ENCODE data around the gene CASQ1. TPM values are rescaled to one million over a fixed set of nuclear protein-coding genes. Genes with fewer than 3 reads are reported as not detected.

Gene CASQ1
- total and polyA plus RNA-seq, 9 of the 15 experiments (the other 6 are each of a cell fraction or from before 2014, with no cell fraction given), result not detected

DNA sequence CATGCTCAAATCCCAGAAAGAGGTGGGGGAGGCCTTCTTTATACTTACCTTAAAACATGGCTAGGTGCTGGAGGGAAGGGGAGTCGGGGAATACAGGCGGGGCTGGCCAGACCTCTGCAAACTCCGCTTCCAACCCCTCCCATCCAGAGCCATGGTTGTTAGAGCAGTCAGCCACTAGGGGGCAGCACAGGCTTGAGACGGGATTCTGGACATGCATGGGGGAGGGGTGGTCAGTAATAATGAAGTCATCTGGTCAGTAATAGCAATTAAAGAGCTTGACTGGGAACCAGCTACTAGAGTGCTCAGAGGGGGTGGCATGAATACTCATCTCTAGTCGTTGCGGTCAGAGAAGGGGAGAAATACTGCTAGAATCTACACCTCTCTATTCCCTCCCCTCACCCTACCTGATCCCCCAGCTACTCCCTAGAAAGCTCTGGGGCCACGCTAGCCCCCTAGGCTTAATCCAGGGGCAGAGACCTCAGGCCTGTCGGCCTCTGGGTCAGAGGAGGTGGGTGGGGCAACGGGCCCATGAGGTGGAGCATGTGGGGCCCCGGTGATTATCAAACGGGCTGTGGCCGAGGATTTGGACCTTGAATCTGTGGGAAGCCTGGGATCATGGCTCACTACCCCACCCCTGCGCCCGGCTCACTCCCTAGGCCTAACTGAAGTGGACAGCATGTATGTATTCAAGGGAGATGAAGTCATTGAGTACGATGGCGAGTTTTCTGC lies 2.9 kb downstream of the CASQ1 start (continued):
- TF ChIP-seq, protein P1, sequence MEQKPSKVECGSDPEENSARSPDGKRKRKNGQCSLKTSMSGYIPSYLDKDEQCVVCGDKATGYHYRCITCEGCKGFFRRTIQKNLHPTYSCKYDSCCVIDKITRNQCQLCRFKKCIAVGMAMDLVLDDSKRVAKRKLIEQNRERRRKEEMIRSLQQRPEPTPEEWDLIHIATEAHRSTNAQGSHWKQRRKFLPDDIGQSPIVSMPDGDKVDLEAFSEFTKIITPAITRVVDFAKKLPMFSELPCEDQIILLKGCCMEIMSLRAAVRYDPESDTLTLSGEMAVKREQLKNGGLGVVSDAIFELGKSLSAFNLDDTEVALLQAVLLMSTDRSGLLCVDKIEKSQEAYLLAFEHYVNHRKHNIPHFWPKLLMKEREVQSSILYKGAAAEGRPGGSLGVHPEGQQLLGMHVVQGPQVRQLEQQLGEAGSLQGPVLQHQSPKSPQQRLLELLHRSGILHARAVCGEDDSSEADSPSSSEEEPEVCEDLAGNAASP (IDR thresholded peaks at IDR 0.05), result no peak
- TF ChIP-seq ZNF274 (IDR thresholded peaks at IDR 0.05; ENCODE audit: borderline replicate concordance, low read depth, low read length) (no peak), XRCC5 (IDR thresholded peaks at IDR 0.05; ENCODE audit: low read depth, low read length) (peak; percentile 80; the same call in 1 of the 2 replicates), RAD51 (IDR thresholded peaks at IDR 0.05; ENCODE audit: borderline replicate concordance, low read depth) (no peak), XRCC4 (IDR thresholded peaks at IDR 0.05; ENCODE audit: extremely low read depth, insufficient read depth, insufficient read length) (no peak), FOXM1 (IDR thresholded peaks at IDR 0.05; ENCODE audit: low read depth) (no peak), FOXM1 (CRISPR knock-in tag; IDR thresholded peaks at IDR 0.05; ENCODE audit: low read depth) (no peak)
- TF ChIP-seq, protein P2, sequence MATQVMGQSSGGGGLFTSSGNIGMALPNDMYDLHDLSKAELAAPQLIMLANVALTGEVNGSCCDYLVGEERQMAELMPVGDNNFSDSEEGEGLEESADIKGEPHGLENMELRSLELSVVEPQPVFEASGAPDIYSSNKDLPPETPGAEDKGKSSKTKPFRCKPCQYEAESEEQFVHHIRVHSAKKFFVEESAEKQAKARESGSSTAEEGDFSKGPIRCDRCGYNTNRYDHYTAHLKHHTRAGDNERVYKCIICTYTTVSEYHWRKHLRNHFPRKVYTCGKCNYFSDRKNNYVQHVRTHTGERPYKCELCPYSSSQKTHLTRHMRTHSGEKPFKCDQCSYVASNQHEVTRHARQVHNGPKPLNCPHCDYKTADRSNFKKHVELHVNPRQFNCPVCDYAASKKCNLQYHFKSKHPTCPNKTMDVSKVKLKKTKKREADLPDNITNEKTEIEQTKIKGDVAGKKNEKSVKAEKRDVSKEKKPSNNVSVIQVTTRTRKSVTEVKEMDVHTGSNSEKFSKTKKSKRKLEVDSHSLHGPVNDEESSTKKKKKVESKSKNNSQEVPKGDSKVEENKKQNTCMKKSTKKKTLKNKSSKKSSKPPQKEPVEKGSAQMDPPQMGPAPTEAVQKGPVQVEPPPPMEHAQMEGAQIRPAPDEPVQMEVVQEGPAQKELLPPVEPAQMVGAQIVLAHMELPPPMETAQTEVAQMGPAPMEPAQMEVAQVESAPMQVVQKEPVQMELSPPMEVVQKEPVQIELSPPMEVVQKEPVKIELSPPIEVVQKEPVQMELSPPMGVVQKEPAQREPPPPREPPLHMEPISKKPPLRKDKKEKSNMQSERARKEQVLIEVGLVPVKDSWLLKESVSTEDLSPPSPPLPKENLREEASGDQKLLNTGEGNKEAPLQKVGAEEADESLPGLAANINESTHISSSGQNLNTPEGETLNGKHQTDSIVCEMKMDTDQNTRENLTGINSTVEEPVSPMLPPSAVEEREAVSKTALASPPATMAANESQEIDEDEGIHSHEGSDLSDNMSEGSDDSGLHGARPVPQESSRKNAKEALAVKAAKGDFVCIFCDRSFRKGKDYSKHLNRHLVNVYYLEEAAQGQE (IDR thresholded peaks at IDR 0.05; ENCODE audit: borderline replicate concordance), result peak; percentile 85
- TF ChIP-seq, protein P2 (CRISPR knock-in tag; IDR thresholded peaks at IDR 0.05; ENCODE audit: low read depth), result no peak
- TF ChIP-seq, protein P3, sequence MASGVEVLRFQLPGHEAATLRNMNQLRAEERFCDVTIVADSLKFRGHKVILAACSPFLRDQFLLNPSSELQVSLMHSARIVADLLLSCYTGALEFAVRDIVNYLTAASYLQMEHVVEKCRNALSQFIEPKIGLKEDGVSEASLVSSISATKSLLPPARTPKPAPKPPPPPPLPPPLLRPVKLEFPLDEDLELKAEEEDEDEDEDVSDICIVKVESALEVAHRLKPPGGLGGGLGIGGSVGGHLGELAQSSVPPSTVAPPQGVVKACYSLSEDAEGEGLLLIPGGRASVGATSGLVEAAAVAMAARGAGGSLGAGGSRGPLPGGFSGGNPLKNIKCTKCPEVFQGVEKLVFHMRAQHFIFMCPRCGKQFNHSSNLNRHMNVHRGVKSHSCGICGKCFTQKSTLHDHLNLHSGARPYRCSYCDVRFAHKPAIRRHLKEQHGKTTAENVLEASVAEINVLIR (CRISPR knock-in tag; IDR thresholded peaks at IDR 0.05), result no peak
- TF ChIP-seq, protein P4, sequence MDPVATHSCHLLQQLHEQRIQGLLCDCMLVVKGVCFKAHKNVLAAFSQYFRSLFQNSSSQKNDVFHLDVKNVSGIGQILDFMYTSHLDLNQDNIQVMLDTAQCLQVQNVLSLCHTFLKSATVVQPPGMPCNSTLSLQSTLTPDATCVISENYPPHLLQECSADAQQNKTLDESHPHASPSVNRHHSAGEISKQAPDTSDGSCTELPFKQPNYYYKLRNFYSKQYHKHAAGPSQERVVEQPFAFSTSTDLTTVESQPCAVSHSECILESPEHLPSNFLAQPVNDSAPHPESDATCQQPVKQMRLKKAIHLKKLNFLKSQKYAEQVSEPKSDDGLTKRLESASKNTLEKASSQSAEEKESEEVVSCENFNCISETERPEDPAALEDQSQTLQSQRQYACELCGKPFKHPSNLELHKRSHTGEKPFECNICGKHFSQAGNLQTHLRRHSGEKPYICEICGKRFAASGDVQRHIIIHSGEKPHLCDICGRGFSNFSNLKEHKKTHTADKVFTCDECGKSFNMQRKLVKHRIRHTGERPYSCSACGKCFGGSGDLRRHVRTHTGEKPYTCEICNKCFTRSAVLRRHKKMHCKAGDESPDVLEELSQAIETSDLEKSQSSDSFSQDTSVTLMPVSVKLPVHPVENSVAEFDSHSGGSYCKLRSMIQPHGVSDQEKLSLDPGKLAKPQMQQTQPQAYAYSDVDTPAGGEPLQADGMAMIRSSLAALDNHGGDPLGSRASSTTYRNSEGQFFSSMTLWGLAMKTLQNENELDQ (CRISPR knock-in tag; IDR thresholded peaks at IDR 0.05; ENCODE audit: borderline replicate concordance), result no peak
- TF ChIP-seq, protein P5, sequence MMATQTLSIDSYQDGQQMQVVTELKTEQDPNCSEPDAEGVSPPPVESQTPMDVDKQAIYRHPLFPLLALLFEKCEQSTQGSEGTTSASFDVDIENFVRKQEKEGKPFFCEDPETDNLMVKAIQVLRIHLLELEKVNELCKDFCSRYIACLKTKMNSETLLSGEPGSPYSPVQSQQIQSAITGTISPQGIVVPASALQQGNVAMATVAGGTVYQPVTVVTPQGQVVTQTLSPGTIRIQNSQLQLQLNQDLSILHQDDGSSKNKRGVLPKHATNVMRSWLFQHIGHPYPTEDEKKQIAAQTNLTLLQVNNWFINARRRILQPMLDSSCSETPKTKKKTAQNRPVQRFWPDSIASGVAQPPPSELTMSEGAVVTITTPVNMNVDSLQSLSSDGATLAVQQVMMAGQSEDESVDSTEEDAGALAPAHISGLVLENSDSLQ (IDR thresholded peaks at IDR 0.05), result no peak

Measured in K562 (cell line).